ENCODE data around the gene ADAMTS12. TPM values are rescaled to one million over a fixed set of nuclear protein-coding genes. Genes with fewer than 3 reads are reported as not detected.

ADAMTS12 gene
- total RNA-seq, 1 experiment from 2014 or later = 6.2 TPM

- Histone ChIP-seq H3T11ph (ENCODE audit: low read length) (no peak overlapping the region), H3K79me2 (ENCODE audit: insufficient read depth, low read length) (no peaks in the 10 kb centered on the region), H3K56ac (ENCODE audit: insufficient read length, low read depth, low read length) (no peak overlapping the region), H3K9me3 (ENCODE audit: control insufficient read depth, low read depth, low read length) (no peaks in the 10 kb centered on the region), H3K79me1 (ENCODE audit: insufficient read depth, low read depth, low read length, poor library complexity, severe bottlenecking) (peaks cover 3% of the 10 kb centered on the region), H3K4me2 (ENCODE audit: insufficient read depth, insufficient read length, low read length) (no peak overlapping the region), H3K23me2 (ENCODE audit: insufficient read length, low read depth, low read length, poor library complexity, severe bottlenecking) (no peaks in the 10 kb centered on the region), H2AFZ (ENCODE audit: low read length) (no peak overlapping the region), H3K27me3 (ENCODE audit: insufficient read depth, low read length) (no peaks in the 10 kb centered on the region), H3K9ac (ENCODE audit: extremely low read depth, insufficient read length, low read length) (no peak overlapping the region), H3K18ac (ENCODE audit: insufficient read length, low read depth, low read length) (no peak overlapping the region), H3K14ac (ENCODE audit: insufficient read depth, low read length) (no peak overlapping the region), H2BK12ac (ENCODE audit: insufficient read length, low read depth, low read length) (no peak overlapping the region), H2BK120ac (ENCODE audit: low read depth, low read length, poor library complexity, severe bottlenecking) (no peak overlapping the region), H4K8ac (replicated peaks; ENCODE audit: insufficient read length, low read depth, low read length) (no peak overlapping the region), H4K5ac (ENCODE audit: insufficient read length, low read depth, low read length) (no peak overlapping the region), H2AK5ac (ENCODE audit: insufficient read length, low read length) (no peak overlapping the region), H4K20me1 (ENCODE audit: control insufficient read depth, insufficient read depth, insufficient read length) (no peaks in the 10 kb centered on the region), H3K4ac (ENCODE audit: low read depth, low read length) (no peak overlapping the region), H4K91ac (ENCODE audit: insufficient read length, low read depth, low read length) (no peak overlapping the region), H3K4me1 (ENCODE audit: insufficient read depth, low read length) (no peaks in the 10 kb centered on the region), H3K27ac (ENCODE audit: insufficient read length, low read depth, low read length) (no peak overlapping the region), H2BK20ac (ENCODE audit: low read depth, low read length, poor library complexity, severe bottlenecking) (no peak overlapping the region), H3K23ac (ENCODE audit: insufficient read length, low read depth, low read length) (no peak overlapping the region), H2BK5ac (ENCODE audit: insufficient read length, low read length) (no peak overlapping the region), H2BK15ac (ENCODE audit: low read depth, low read length) (no peak overlapping the region)
- Mint-ChIP-seq H3K36me3 (ENCODE audit: insufficient read depth in 1 of 3, low read depth in 3 of 3) (peaks cover 66 to 93% (median 91%) of the 10 kb centered on the region in 3 experiments), H3K9me3 (peaks cover 2 to 3% of the 10 kb centered on the region in 2 experiments; a peak in 4 of 5 replicates), H3K27ac (peak overlapping the region in 2 of 3 experiments; percentile 56 to 76; a peak in 3 of 7 replicates), H3K27me3 (ENCODE audit: low read depth) (no peaks in the 10 kb centered on the region), H3K4me3 (no peak overlapping the region), H3K4me1 (peaks cover 25 to 30% of the 10 kb centered on the region in 2 experiments)
- WGBS (ENCODE audit: extremely low coverage, insufficient read length, low lambda C conversion rate) = no CpG with 5 or more reads among the region's 3 CpGs
- no peak for TF ChIP-seq CTCF (conservative IDR thresholded peaks at IDR 0.05)
- DNase-seq = no peak
Observed at GRCh38 chr5:33474931-33475499, 416.8 kb downstream of the ADAMTS12 start.

All from H9 (cell line).